Smooth muscle cell (in vitro differentiated cells): Measurements from ENCODE around the gene MFSD12. TPM values are rescaled to one million over a fixed set of nuclear protein-coding genes. Genes with fewer than 3 reads are reported as not detected.
A peak's percentile ranks its signal among the peaks of the same experiment; 100 is the strongest.

Experiments
- DNase-seq: peaks from one replicate; lab custom pipeline; 2025; ENCODE audit not compliant: unreplicated experiment; lab: John Stamatoyannopoulos, UW
- H2AFZ ChIP-seq: fragments of 200-600 bp; sonication (generic); 2 replicates; pipeline ENCODE4 v1.6.0; 2016; ENCODE audit warnings: antibody characterized with exemption, low read depth, mild to moderate bottlenecking
- H3F3A ChIP-seq: fragments of 200-600 bp; sonication (generic); 2 replicates; pipeline ENCODE4 v1.6.0; 2017; ENCODE audit warnings: antibody characterized with exemption, low read depth
- H3K27ac ChIP-seq: fragments of 200-600 bp; sonication (generic); 2 replicates; pipeline ENCODE4 v1.5.1; 2016; ENCODE audit warnings: low read depth, mild to moderate bottlenecking
- H3K27me3 ChIP-seq: fragments of 200-600 bp; sonication (generic); 2 replicates; pipeline ENCODE4 v1.6.1; 2016; ENCODE audit warnings: low read depth, mild to moderate bottlenecking
- H3K36me3 ChIP-seq: fragments of 200-600 bp; sonication (generic); 2 replicates; pipeline ENCODE4 v1.5.1; 2016; ENCODE audit warnings: low read depth
- H3K4me1 ChIP-seq: fragments of 200-600 bp; sonication (generic); 2 replicates; pipeline ENCODE4 v1.5.1; 2016; ENCODE audit warnings: low read depth
- H3K4me2 ChIP-seq: fragments of 200-600 bp; sonication (generic); 2 replicates; pipeline ENCODE4 v1.6.0; 2016; ENCODE audit warnings: mild to moderate bottlenecking
- H3K4me3 ChIP-seq: fragments of 200-600 bp; sonication (generic); 2 replicates; pipeline ENCODE4 v1.5.1; 2016; ENCODE audit warnings: mild to moderate bottlenecking
- H3K79me2 ChIP-seq: fragments of 200-600 bp; sonication (generic); 2 replicates; pipeline ENCODE4 v1.6.0; 2016; ENCODE audit warnings: low read depth, mild to moderate bottlenecking
- H3K9ac ChIP-seq: fragments of 200-600 bp; sonication (generic); 2 replicates; pipeline ENCODE4 v1.6.0; 2016; ENCODE audit warnings: low read depth
- H3K9me3 ChIP-seq: fragments of 200-600 bp; sonication (generic); replicated peaks from 2 replicates; pipeline ENCODE4 v1.5.1; 2016; ENCODE audit warnings: low read depth
- H4K20me1 ChIP-seq: fragments of 200-600 bp; sonication (generic); 2 replicates; pipeline ENCODE4 v1.6.0; 2016; ENCODE audit warnings: low read depth
- WGBS: methylation state at CpG from one replicate; pipeline ENCODE4 v1.1.7; 2016; ENCODE audit warnings: low lambda C conversion rate; 5-methylcytosine and 5-hydroxymethylcytosine counted together
- polyA plus RNA-seq: library from polyadenylated mRNA; unstranded; fragments of >200 nt; fragmentation: Nextera tagmentation; extraction: Ambion mirVana; gene quantifications from 2 replicates; pipeline ENCODE4 v1.2.1, GENCODE V29; 2016
- total RNA-seq: library from RNA; depleted of rRNA; stranded (reverse); fragments of >200 nt; gene quantifications from 2 replicates; pipeline ENCODE4 v1.2.3, GENCODE V29; 2014
- TF ChIP-seq, protein P1 (sequence below): fragments of 200-600 bp; sonication (generic); IDR thresholded peaks from 2 replicates; pipeline ENCODE4 v1.5.1; 2017; ENCODE audit warnings: borderline replicate concordance, mild to moderate bottlenecking, antibody characterized with exemption; ENCODE audit not compliant: insufficient read depth, poor library complexity, severe bottlenecking

MFSD12 gene
- total and polyA plus RNA-seq, 2 experiments from 2014 or later, result 56.0 to 73.8 TPM

DNA sequence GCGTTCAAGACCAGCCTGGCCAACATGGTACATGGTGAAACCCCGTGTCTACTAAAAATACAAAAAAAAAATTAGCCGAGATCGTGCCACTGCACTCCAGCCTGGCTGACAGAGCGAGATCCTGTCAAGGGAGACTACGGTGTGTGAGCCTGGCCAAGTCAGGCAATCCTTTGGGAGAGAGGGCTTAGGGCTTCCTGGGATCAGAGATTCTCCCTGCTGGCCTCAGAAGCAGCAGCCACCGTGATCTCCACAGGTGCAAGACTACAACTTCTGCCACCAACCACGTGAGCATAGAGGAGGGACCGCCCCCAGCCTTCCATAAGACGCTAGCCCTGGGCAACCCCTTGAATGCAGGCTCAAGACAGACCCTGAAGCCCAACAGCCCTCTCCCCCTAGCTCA, 7.6 kb downstream of the MFSD12 start:
- no peaks in the 10 kb centered on the region for H3K27me3 ChIP-seq

DNA sequence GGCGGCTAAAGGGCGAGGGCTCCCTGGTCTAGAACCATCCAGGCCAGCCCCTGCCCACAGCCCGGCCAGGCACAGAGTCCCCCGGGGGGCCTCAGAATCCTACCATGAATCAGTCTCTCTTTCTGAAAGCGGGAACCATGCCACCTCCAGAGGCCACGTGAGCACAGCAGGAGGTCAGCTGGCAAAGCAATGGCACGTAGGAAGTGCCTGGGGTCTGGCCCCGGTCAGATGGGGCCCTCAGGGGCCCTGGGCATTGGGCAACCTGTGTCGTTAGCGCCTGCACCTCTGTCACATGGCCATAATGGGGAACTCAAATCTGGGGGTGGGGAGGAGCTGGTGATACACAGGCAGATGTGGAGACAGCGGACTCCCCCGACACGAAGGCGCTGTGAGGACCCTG, 8.8 kb downstream of the MFSD12 start:
- no peak overlapping the region for H3K27ac ChIP-seq
- H3K79me2 ChIP-seq, result no peaks in the 10 kb centered on the region
- no peaks in the 10 kb centered on the region for H3K36me3 ChIP-seq
- TF ChIP-seq, protein P1, sequence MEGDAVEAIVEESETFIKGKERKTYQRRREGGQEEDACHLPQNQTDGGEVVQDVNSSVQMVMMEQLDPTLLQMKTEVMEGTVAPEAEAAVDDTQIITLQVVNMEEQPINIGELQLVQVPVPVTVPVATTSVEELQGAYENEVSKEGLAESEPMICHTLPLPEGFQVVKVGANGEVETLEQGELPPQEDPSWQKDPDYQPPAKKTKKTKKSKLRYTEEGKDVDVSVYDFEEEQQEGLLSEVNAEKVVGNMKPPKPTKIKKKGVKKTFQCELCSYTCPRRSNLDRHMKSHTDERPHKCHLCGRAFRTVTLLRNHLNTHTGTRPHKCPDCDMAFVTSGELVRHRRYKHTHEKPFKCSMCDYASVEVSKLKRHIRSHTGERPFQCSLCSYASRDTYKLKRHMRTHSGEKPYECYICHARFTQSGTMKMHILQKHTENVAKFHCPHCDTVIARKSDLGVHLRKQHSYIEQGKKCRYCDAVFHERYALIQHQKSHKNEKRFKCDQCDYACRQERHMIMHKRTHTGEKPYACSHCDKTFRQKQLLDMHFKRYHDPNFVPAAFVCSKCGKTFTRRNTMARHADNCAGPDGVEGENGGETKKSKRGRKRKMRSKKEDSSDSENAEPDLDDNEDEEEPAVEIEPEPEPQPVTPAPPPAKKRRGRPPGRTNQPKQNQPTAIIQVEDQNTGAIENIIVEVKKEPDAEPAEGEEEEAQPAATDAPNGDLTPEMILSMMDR, result no peak
- H3K4me2 ChIP-seq, result no peak overlapping the region
- no peak overlapping the region for H2AFZ ChIP-seq
- H3K4me1 ChIP-seq, result no peaks in the 10 kb centered on the region
- no peaks in the 10 kb centered on the region for H3K9me3 ChIP-seq
- H4K20me1 ChIP-seq, result peaks cover 45% of the 10 kb centered on the region
- no peak for DNase-seq
- no peak overlapping the region for H3K4me3 ChIP-seq
- no peaks in the 10 kb centered on the region for H3F3A ChIP-seq
- WGBS, result 96% methylated on average over 14 of the region's 14 CpGs
- no peaks in the 10 kb centered on the region for H3K27me3 ChIP-seq
- H3K9ac ChIP-seq, result no peak overlapping the region

More for the DNA sequence above, 7.6 kb downstream of the MFSD12 start:
- Histone ChIP-seq H3K4me1 (no peaks in the 10 kb centered on the region), H4K20me1 (peaks cover 49% of the 10 kb centered on the region), H3K9ac (no peak overlapping the region), H3K27ac (no peak overlapping the region), H3K36me3 (no peaks in the 10 kb centered on the region), H3K79me2 (peaks cover 11% of the 10 kb centered on the region), H3K9me3 (no peaks in the 10 kb centered on the region), H3F3A (no peaks in the 10 kb centered on the region), H3K4me2 (no peak overlapping the region), H2AFZ (no peak overlapping the region), H3K4me3 (no peak overlapping the region)
- no peak for DNase-seq
- 97% methylated on average over 10 of the region's 10 CpGs for WGBS
- TF ChIP-seq, protein P1, result no peak

DNA sequence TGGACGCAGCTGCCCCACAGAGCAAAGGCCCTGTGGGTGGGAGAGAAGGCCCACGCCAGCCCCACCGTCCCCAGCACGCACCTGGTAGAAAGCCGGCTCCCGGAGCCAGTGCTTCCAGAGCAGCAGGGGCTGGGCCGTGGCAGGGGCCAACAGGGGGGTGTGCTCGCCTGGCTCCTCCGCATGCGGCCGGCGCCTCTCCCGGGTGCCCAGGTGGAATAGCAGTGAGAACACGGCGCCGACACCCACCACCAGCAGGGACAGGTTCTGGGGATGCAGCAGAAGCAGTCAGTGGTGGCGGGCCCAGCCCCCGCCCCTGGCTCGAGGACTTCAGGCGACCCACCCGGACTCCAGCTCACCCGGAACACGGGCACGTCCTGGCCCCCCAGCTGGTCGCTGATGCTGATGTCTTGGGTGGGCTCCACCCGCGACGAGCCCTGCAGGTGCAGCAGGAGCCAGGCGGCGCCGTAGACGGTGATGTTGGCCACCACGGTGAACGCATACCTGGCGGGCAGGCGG, 9.6 kb downstream of the MFSD12 start:
- Histone ChIP-seq H3K9ac (no peak overlapping the region), H2AFZ (no peak overlapping the region), H4K20me1 (peaks cover 45% of the 10 kb centered on the region), H3K79me2 (no peaks in the 10 kb centered on the region), H3K27me3 (no peaks in the 10 kb centered on the region), H3K4me2 (no peak overlapping the region), H3K36me3 (no peaks in the 10 kb centered on the region), H3K27ac (no peak overlapping the region), H3K4me3 (no peak overlapping the region), H3F3A (no peaks in the 10 kb centered on the region), H3K4me1 (no peaks in the 10 kb centered on the region), H3K9me3 (no peaks in the 10 kb centered on the region)
- 96% methylated on average over 27 of the region's 36 CpGs for WGBS
- TF ChIP-seq, protein P1, result no peak
- no peak for DNase-seq

DNA sequence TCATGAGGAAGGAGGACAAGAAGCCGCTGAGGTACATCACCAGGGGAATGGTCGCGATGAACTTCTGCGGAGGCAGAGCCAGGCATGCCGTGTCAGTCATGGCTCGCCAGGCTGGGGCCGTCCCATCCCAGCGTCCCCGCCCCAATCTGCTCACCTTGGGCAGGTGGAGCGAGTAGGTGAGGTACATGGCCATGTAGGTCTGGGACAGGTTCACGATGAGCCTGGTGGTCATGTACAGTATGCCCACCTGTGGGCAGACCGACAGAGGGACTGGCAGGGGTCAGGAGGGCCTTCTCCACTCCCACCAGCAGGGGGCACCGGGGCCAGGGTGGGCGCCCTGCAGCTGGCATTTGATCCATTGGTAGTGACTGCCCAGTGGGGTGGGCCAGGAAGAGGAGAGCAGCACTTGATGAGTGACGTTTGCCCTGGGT, 10.1 kb downstream of the MFSD12 start:
- Histone ChIP-seq H3K9me3 (no peaks in the 10 kb centered on the region), H3K4me3 (no peak overlapping the region), H3K79me2 (no peaks in the 10 kb centered on the region), H2AFZ (no peak overlapping the region), H3K9ac (no peak overlapping the region), H3K27me3 (no peaks in the 10 kb centered on the region), H3K4me1 (no peaks in the 10 kb centered on the region), H3K36me3 (no peaks in the 10 kb centered on the region), H3F3A (peaks cover 5% of the 10 kb centered on the region), H3K4me2 (no peak overlapping the region), H4K20me1 (peaks cover 45% of the 10 kb centered on the region), H3K27ac (no peak overlapping the region)
- 97% methylated on average over 14 of the region's 15 CpGs for WGBS
- TF ChIP-seq, protein P1, result peak; percentile 62
- no peak for DNase-seq
